ENCODE data around the gene SPAG5. TPM values are rescaled to one million over a fixed set of nuclear protein-coding genes. Genes with fewer than 3 reads are reported as not detected.

Gene SPAG5
- total and polyA plus RNA-seq, 9 of the 15 experiments (the other 6 are each of a cell fraction or from before 2014, with no cell fraction given) = 94.4 to 286 (median 151) TPM

DNA sequence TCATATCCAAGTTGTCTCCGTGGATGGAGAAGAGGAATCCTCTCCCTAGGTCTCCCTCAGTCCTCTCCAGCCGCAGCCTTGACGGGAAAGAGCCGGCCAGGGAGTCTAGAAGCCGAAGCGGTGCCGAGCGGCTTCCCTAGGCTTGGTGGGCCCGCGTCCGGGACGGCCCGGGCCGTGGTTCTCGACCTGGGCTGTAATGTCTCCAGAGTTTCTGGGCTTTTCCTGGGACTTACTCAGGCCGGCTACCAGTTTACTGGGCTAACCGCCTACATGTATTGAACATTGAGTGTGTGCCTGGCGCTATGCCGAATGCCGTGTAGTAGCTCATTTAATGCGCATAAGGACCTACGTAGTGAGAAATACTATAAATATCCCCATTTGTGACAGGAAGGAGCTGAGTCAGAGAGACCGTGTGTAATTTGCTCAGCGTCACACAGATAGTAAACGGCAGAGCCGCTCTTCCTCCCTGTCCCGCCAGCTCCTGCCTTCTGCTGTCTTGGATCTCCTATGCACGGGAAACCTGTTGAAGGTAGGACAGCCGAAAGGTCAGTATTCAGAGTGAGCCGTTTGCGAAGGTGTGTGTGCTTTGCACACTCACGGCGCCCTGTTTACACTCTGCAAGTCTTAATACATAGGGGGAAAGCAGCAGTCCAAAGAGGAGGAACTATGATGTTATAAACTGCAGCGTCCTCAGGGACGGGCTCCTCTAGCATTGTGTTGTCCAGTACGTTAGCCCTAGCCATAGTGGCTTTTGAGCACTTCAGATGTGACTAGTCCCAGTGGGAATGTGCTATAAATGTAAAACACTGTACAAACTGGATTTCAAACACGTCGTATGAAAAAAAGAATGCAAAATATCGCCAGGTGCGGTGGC lies 723 bp upstream of the SPAG5 start (continued):
- TF ChIP-seq, protein P1, sequence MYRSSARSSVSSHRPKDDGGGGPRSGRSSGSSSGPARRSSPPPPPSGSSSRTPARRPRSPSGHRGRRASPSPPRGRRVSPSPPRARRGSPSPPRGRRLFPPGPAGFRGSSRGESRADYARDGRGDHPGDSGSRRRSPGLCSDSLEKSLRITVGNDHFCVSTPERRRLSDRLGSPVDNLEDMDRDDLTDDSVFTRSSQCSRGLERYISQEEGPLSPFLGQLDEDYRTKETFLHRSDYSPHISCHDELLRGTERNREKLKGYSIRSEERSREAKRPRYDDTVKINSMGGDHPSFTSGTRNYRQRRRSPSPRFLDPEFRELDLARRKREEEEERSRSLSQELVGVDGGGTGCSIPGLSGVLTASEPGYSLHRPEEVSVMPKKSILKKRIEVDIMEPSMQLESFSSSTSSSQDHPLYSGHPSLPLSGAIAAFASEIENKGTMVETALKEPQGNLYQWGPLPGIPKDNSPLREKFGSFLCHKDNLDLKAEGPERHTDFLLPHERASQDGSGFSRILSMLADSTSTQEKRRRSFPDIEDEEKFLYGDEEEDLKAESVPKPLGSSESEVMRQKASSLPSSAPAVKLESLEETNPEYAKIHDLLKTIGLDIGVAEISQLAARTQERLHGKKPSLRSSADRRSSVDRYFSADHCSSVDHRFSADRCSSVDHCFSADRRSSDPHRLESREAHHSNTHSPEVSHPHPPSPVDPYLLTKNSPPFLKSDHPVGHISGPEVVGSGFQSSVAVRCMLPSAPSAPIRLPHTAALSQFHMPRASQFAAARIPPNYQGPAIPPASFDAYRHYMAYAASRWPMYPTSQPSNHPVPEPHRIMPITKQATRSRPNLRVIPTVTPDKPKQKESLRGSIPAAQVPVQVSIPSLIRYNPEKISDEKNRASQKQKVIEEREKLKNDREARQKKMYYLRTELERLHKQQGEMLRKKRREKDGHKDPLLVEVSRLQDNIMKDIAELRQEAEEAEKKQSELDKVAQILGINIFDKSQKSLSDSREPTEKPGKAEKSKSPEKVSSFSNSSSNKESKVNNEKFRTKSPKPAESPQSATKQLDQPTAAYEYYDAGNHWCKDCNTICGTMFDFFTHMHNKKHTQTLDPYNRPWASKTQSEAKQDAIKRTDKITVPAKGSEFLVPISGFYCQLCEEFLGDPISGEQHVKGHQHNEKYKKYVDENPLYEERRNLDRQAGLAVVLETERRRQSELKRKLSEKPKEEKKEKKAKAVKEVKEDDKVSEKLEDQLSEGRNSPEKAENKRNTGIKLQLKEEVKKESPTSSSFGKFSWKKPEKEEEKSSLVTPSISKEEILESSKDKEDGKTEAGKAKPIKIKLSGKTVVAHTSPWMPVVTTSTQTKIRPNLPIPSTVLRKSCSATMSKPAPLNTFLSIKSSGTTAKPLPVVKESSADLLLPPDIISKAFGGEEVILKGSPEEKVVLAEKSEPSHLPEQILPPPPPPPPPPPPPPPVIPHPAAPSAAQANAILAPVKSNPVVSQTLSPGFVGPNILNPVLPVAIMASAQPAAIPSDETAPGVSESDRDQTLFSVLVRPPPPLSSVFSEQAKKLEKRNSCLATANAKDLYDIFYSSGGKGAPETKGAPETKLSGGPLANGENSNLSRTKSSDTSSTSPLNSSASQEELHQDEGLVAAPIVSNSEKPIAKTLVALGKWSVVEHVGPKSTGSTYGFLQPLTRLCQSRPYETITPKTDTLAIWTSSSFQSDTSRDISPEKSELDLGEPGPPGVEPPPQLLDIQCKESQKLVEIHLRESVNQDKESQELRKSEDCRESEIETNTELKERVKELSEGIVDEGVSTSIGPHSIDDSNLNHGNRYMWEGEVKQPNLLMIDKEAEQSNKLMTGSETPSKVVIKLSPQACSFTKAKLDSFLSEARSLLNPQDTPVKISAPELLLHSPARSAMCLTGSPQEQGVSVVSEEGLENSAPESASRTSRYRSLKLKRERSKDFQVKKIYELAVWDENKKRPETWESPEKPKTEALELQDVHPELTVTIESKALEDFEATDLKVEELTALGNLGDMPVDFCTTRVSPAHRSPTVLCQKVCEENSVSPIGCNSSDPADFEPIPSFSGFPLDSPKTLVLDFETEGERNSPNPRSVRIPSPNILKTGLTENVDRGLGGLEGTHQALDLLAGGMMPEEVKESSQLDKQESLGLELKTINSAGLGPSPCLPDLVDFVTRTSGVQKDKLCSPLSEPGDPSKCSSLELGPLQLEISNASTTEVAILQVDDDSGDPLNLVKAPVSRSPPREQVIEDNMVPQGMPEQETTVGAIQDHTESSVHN (IDR thresholded peaks at IDR 0.05; ENCODE audit: borderline replicate concordance in 1 of 2, low read depth in 1 of 2) = no peak
- TF ChIP-seq, protein P2, sequence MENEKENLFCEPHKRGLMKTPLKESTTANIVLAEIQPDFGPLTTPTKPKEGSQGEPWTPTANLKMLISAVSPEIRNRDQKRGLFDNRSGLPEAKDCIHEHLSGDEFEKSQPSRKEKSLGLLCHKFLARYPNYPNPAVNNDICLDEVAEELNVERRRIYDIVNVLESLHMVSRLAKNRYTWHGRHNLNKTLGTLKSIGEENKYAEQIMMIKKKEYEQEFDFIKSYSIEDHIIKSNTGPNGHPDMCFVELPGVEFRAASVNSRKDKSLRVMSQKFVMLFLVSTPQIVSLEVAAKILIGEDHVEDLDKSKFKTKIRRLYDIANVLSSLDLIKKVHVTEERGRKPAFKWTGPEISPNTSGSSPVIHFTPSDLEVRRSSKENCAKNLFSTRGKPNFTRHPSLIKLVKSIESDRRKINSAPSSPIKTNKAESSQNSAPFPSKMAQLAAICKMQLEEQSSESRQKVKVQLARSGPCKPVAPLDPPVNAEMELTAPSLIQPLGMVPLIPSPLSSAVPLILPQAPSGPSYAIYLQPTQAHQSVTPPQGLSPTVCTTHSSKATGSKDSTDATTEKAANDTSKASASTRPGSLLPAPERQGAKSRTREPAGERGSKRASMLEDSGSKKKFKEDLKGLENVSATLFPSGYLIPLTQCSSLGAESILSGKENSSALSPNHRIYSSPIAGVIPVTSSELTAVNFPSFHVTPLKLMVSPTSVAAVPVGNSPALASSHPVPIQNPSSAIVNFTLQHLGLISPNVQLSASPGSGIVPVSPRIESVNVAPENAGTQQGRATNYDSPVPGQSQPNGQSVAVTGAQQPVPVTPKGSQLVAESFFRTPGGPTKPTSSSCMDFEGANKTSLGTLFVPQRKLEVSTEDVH (IDR thresholded peaks at IDR 0.05; ENCODE audit: low read depth, partially characterized antibody) = peak; percentile 51
- TF ChIP-seq ZNF766 (CRISPR knock-in tag; conservative IDR thresholded peaks at IDR 0.05) (no peak), RBFOX2 (IDR thresholded peaks at IDR 0.05; ENCODE audit: low read depth, low read length) (peak; percentile 81; the same call in 1 of the 2 replicates), MYC (IDR thresholded peaks at IDR 0.05; ENCODE audit: low read depth, low read length) (no peak), MYC (CRISPR knock-in tag; IDR thresholded peaks at IDR 0.05; ENCODE audit: borderline replicate concordance, low read depth) (no peak), RBM34 (IDR thresholded peaks at IDR 0.05; ENCODE audit: borderline replicate concordance, insufficient read depth, low read length) (no peak), SREBF2 (CRISPR knock-in tag; IDR thresholded peaks at IDR 0.05) (0 out of 2 replicates have a peak, but pooled peaks have one; percentile 61), ARID1B (IDR thresholded peaks at IDR 0.05) (peak; percentile 44), RFX5 (IDR thresholded peaks at IDR 0.05; ENCODE audit: low read depth, low read length) (no peak), PTBP1 (IDR thresholded peaks at IDR 0.05; ENCODE audit: low read depth, low read length) (peak; percentile 82; the same call in 1 of the 2 replicates), HDAC3 (IDR thresholded peaks at IDR 0.05; ENCODE audit: borderline replicate concordance, partially characterized antibody) (no peak), NFYB (IDR thresholded peaks at IDR 0.05; ENCODE audit: extremely low read depth, insufficient read length) (no peak), ZNF12 (CRISPR knock-in tag; IDR thresholded peaks at IDR 0.05) (no peak; the same call in 1 of the 2 replicates), RBBP5 (IDR thresholded peaks at IDR 0.05; ENCODE audit: borderline replicate concordance, insufficient read depth, low read length, poor library complexity, severe bottlenecking) (peak; percentile 3)

Measured in K562 (cell line).